Neural crest cell (in vitro differentiated cells): ENCODE results near the gene ASCC3. TPM values are rescaled to one million over a fixed set of nuclear protein-coding genes. Genes with fewer than 3 reads are reported as not detected.

Experiments
- DNase-seq: peaks from one replicate; pipeline ENCODE4 v3.0.0; 2021; ENCODE audit warnings: low read depth, mixed read lengths, low spot score
- H3K27ac Mint-ChIP-seq: one replicate; pipeline ENCODE4 v1.8.0; 2021; ENCODE audit warnings: mild to moderate bottlenecking, mixed read lengths; ENCODE audit not compliant: unreplicated experiment
- H3K27me3 Mint-ChIP-seq: 2 replicates; pipeline ENCODE4 v1.8.0; 2021; ENCODE audit warnings: low read depth, mild to moderate bottlenecking, mixed read lengths
- H3K36me3 Mint-ChIP-seq: 2 replicates; pipeline ENCODE4 v1.8.0; 2021; ENCODE audit warnings: low read depth, mild to moderate bottlenecking, mixed read lengths
- H3K4me1 Mint-ChIP-seq: 2 replicates; pipeline ENCODE4 v1.8.0; 2021; ENCODE audit warnings: mixed read lengths
- H3K4me3 Mint-ChIP-seq: one replicate; pipeline ENCODE4 v1.8.0; 2021; ENCODE audit warnings: mild to moderate bottlenecking, mixed read lengths
- H3K9me3 Mint-ChIP-seq: 2 replicates; pipeline ENCODE4 v1.8.0; 2021; ENCODE audit warnings: mixed read lengths
- CTCF ChIP-seq: fragments of 200-600 bp; sonication (generic); conservative IDR thresholded peaks from 2 replicates; pipeline ENCODE4 v1.5.0; 2021; ENCODE audit warnings: antibody characterized with exemption, mild to moderate bottlenecking
- total RNA-seq: library from RNA; stranded (reverse); gene quantifications from 2 replicates; pipeline ENCODE4 v1.2.1, GENCODE V29; 2021

ASCC3 gene
- total RNA-seq, 1 donor from 2014 or later: 31.4 TPM

GRCh38 chr6:100806296-100806695 is 74.8 kb downstream of the ASCC3 start:
- peaks cover 2% of the 10 kb centered on the region for H3K36me3 Mint-ChIP-seq
- no peak for DNase-seq
- no peak for TF ChIP-seq CTCF
- H3K4me1 Mint-ChIP-seq: no peaks in the 10 kb centered on the region
- no peak overlapping the region for H3K4me3 Mint-ChIP-seq
- H3K27ac Mint-ChIP-seq: no peak overlapping the region
- no peaks in the 10 kb centered on the region for H3K9me3 Mint-ChIP-seq
- no peaks in the 10 kb centered on the region for H3K27me3 Mint-ChIP-seq

GRCh38 chr6:100803264-100804045 is 77.7 kb downstream of the ASCC3 start:
- Mint-ChIP-seq H3K4me3 (no peak overlapping the region), H3K27ac (no peak overlapping the region), H3K4me1 (no peaks in the 10 kb centered on the region), H3K36me3 (peaks cover 2% of the 10 kb centered on the region), H3K9me3 (no peaks in the 10 kb centered on the region), H3K27me3 (no peaks in the 10 kb centered on the region)
- no peak for DNase-seq
- TF ChIP-seq CTCF: no peak

GRCh38 chr6:100801036-100801435 is 80.1 kb downstream of the ASCC3 start:
- no peaks in the 10 kb centered on the region for H3K4me1 Mint-ChIP-seq
- H3K27me3 Mint-ChIP-seq: no peaks in the 10 kb centered on the region
- TF ChIP-seq CTCF: no peak
- no peak overlapping the region for H3K27ac Mint-ChIP-seq
- no peaks in the 10 kb centered on the region for H3K9me3 Mint-ChIP-seq
- DNase-seq: no peak
- H3K36me3 Mint-ChIP-seq: peaks cover 2% of the 10 kb centered on the region
- no peak overlapping the region for H3K4me3 Mint-ChIP-seq

GRCh38 chr6:100796049-100796823 is 84.9 kb downstream of the ASCC3 start:
- Mint-ChIP-seq H3K4me3 (no peak overlapping the region), H3K4me1 (no peaks in the 10 kb centered on the region), H3K36me3 (no peaks in the 10 kb centered on the region), H3K27me3 (no peaks in the 10 kb centered on the region), H3K27ac (no peak overlapping the region), H3K9me3 (no peaks in the 10 kb centered on the region)
- DNase-seq: no peak
- no peak for TF ChIP-seq CTCF

GRCh38 chr6:100790084-100790483 is 91.0 kb downstream of the ASCC3 start:
- TF ChIP-seq CTCF: no peak
- H3K27me3 Mint-ChIP-seq: no peaks in the 10 kb centered on the region
- no peak for DNase-seq
- no peaks in the 10 kb centered on the region for H3K36me3 Mint-ChIP-seq
- no peak overlapping the region for H3K27ac Mint-ChIP-seq
- H3K4me3 Mint-ChIP-seq: no peak overlapping the region
- H3K4me1 Mint-ChIP-seq: no peaks in the 10 kb centered on the region
- no peaks in the 10 kb centered on the region for H3K9me3 Mint-ChIP-seq
